B cell (primary cell): Measurements from ENCODE around the gene VPS25. TPM values are rescaled to one million over a fixed set of nuclear protein-coding genes. Genes with fewer than 3 reads are reported as not detected.

Source experiments
- ATAC-seq: fragments of 200-7000 bp; cut with Tn5 transposase; one replicate; pipeline ENCODE4 v1.10.0; 2021; ENCODE audit warnings: low read depth, mild to moderate bottlenecking, moderate number of reproducible peaks, moderate library complexity
- CTCF ChIA-PET: fragments of 350-600 bp; sonication (Branson Sonifier 250); formaldehyde crosslinking; loops from one replicate; lab custom pipeline; 2021; ENCODE audit warnings: antibody characterized with exemption, inconsistent platforms; lab: Charles Lee
- POLR2A ChIA-PET: fragments of 350-600 bp; sonication (Branson Sonifier 250); formaldehyde crosslinking; loops from one replicate; lab custom pipeline; 2021; ENCODE audit warnings: antibody characterized with exemption; lab: Charles Lee
- DNase-seq: peaks from one replicate; pipeline ENCODE4 v3.0.0; 2013
- H2AFZ ChIP-seq: 2 replicates; pipeline ENCODE4 v1.6.1; 2012; ENCODE audit warnings: mild to moderate bottlenecking, low read depth, low read length; ENCODE audit not compliant: insufficient read depth, poor library complexity, severe bottlenecking
- H3K27ac ChIP-seq, 2 donors: 1 replicate in 1 of 2; 2 replicates in 1 of 2; pipeline ENCODE4 v1.5.1; 2012 to 2013; ENCODE audit warnings: low read length in 2 of 2, mild to moderate bottlenecking in 2 of 2, moderate library complexity in 1 of 2
- H3K27me3 ChIP-seq, 4 experiments: fragments of 200-600 bp in 1 of 4; sonication (generic) in 1 of 4; replicated peaks in 1 of 4; 1 replicate in 2 of 4; 2 replicates in 2 of 4; pipeline versions ENCODE4 v1.6.1 to v1.7.0; 2013 to 2016; ENCODE audit warnings: low read length in 3 of 4, mild to moderate bottlenecking in 2 of 4, mixed read lengths in 1 of 4, moderate library complexity in 1 of 4; ENCODE audit not compliant: insufficient read depth in 4 of 4, control insufficient read depth in 3 of 4; ENCODE audit errors: control extremely low read depth in 1 of 4
- H3K36me3 ChIP-seq, 2 experiments: replicated peaks in 1 of 2; 1 replicate in 1 of 2; 2 replicates in 1 of 2; pipeline versions ENCODE4 v1.6.1 to v1.7.1; 2013; ENCODE audit warnings: low read length in 1 of 2; ENCODE audit not compliant: insufficient read depth in 2 of 2, control insufficient read depth in 1 of 2; ENCODE audit errors: control extremely low read depth in 1 of 2, extremely low read depth in 1 of 2
- H3K4me1 ChIP-seq, 2 donors: fragments of 200-600 bp in 1 of 2; sonication (generic) in 1 of 2; 1 replicate in 1 of 2; 2 replicates in 1 of 2; pipeline versions ENCODE4 v1.5.1 to v1.6.1; 2013 to 2017; ENCODE audit warnings: low read length in 2 of 2; ENCODE audit not compliant: control insufficient read depth in 2 of 2, insufficient read depth in 2 of 2
- H3K4me2 ChIP-seq: replicated peaks from 2 replicates; pipeline ENCODE3; 2012; ENCODE audit warnings: mild to moderate bottlenecking, low read depth, low read length; ENCODE audit not compliant: poor library complexity, severe bottlenecking
- H3K4me3 ChIP-seq, 5 experiments: fragments of 200-600 bp in 1 of 5; sonication (generic) in 1 of 5; 1 replicate in 3 of 5; 2 replicates in 2 of 5; pipeline versions ENCODE4 v1.5.1 to v1.7.0; 2011 to 2016; ENCODE audit warnings: low read length in 4 of 5, mild to moderate bottlenecking in 4 of 5, low read depth in 2 of 5, control low read depth in 1 of 5, moderate library complexity in 1 of 5; ENCODE audit not compliant: insufficient read depth in 1 of 5; ENCODE audit errors: control extremely low read depth in 1 of 5, extremely low read depth in 1 of 5
- H3K79me2 ChIP-seq: fragments of 200-600 bp; sonication (generic); one replicate; pipeline ENCODE4 v1.6.0; 2016; ENCODE audit warnings: low read length; ENCODE audit not compliant: control insufficient read depth, insufficient read depth
- H3K9ac ChIP-seq: fragments of 200-600 bp; sonication (generic); 2 replicates; pipeline ENCODE4 v1.6.1; 2017; ENCODE audit warnings: mild to moderate bottlenecking, low read length, moderate library complexity
- H3K9me3 ChIP-seq, 3 donors: one replicate each; pipeline versions ENCODE4 v1.6.1 to v1.7.1; 2013; ENCODE audit warnings: low read length in 2 of 3; ENCODE audit not compliant: control insufficient read depth in 2 of 3, insufficient read depth in 1 of 3; ENCODE audit errors: control extremely low read depth in 1 of 3
- H4K20me1 ChIP-seq: 2 replicates; pipeline ENCODE4 v1.6.0; 2012; ENCODE audit warnings: mild to moderate bottlenecking, low read length; ENCODE audit not compliant: insufficient read depth, control insufficient read depth, poor library complexity, severe bottlenecking
- H3K27ac Mint-ChIP-seq: one replicate; pipeline ENCODE4 v1.8.0; 2021; ENCODE audit warnings: mixed read lengths
- H3K27me3 Mint-ChIP-seq: one replicate; pipeline ENCODE4 v1.8.0; 2021; ENCODE audit warnings: mixed read lengths
- H3K4me1 Mint-ChIP-seq: one replicate; pipeline ENCODE4 v1.8.0; 2021; ENCODE audit warnings: mixed read lengths
- H3K4me3 Mint-ChIP-seq: one replicate; pipeline ENCODE4 v1.8.0; 2021; ENCODE audit warnings: mixed read lengths
- H3K9me3 Mint-ChIP-seq: one replicate; pipeline ENCODE4 v1.8.0; 2022; ENCODE audit warnings: mixed read lengths; ENCODE audit not compliant: insufficient read depth
- CTCF ChIP-seq: fragments of 200-600 bp; IDR thresholded peaks from one replicate; pipeline ENCODE4 v1.8.0; 2022; ENCODE audit warnings: antibody characterized with exemption, mild to moderate bottlenecking
- EZH2 ChIP-seq: IDR thresholded peaks from 2 replicates; pipeline ENCODE4 v1.6.1; 2012; ENCODE audit warnings: borderline replicate concordance, low read depth, mild to moderate bottlenecking, moderate library complexity, low read length; ENCODE audit not compliant: insufficient read depth, poor library complexity, severe bottlenecking
- WGBS: methylation state at CpG from one replicate; pipeline ENCODE4 v1.1.5; 2013; ENCODE audit warnings: missing lambda C conversion rate; ENCODE audit not compliant: insufficient coverage; 5-methylcytosine and 5-hydroxymethylcytosine counted together
- intact Hi-C: fragments of 100-400 bp; cut with micrococcal nuclease; formaldehyde crosslinking; loops from one replicate; pipeline ENCODE4 v1.10.0; 2022
- polyA plus RNA-seq: library from polyadenylated mRNA; depleted of rRNA; stranded (reverse); fragments of >200 nt; gene quantifications from 2 replicates; pipeline ENCODE4 v1.2.3, GENCODE V29; 2012
- total RNA-seq, 2 donors: library from RNA; stranded (reverse); fragments of 120-200 nt in 1 of 2; gene quantifications; 1 replicate in 1 of 2; 2 replicates in 1 of 2; pipeline versions ENCODE4 v1.2.3 to v1.2.4, GENCODE V29; 2013 to 2022

VPS25 gene
- total and polyA plus RNA-seq, 2 donors (not counting 1 experiment from before 2014, with no cell fraction given), result 38.7 to 40.5 TPM

DNA sequence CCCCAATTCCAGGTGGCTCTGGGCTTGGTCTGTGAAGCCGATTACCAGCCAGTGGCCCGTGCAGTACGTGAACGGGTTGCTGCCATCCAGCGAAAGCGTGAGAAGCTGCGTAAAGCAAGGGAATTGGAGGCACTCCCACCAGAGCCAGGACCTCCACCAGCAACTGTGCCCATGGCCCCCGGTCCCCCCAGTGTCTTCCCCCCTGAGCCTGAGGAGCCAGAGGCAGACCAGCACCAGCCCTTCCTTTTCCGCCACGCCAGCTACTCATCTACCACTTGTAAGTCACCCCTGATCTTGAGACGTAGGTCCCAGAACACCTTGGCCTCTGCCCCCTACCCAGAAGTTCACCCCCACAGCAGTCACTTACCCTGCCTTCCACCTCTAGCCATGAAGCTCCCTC, 14.0 kb downstream of the VPS25 start:
- intact Hi-C loops, result no loop called here
- peaks cover 14 to 22% of the 10 kb centered on the region in 2 donors for H3K4me1 ChIP-seq
- DNase-seq (no peak), ATAC-seq (no peak)
- H3K4me3 ChIP-seq, result no peak overlapping the region
- Mint-ChIP-seq H3K27me3 (peaks cover 62% of the 10 kb centered on the region), H3K4me1 (peaks cover 24% of the 10 kb centered on the region), H3K27ac (no peak overlapping the region), H3K9me3 (no peaks in the 10 kb centered on the region), H3K4me3 (no peak overlapping the region)
- H3K27ac ChIP-seq, result no peak overlapping the region
- no peaks in the 10 kb centered on the region for H4K20me1 ChIP-seq
- no peak overlapping the region for H3K9ac ChIP-seq
- CTCF ChIA-PET, result no interaction called here
- peaks cover 0 to 16% (median 0%) of the 10 kb centered on the region in 3 donors for H3K9me3 ChIP-seq
- 97% methylated on average over 11 of the region's 11 CpGs for WGBS
- POLR2A ChIA-PET, result interaction anchor here (1.1 to 1.4 kb wide), 2 partner anchors 14 to 29 kb away, joined by 3 read pairs; partner anchors contain the start of gene VPS25
- no peaks in the 10 kb centered on the region for H3K36me3 ChIP-seq
- no peak overlapping the region for H3K4me2 ChIP-seq
- no peak overlapping the region for H2AFZ ChIP-seq
- no peak for TF ChIP-seq CTCF
- TF ChIP-seq EZH2, result no peak
- peaks cover 0 to 60% (median 29%) of the 10 kb centered on the region in 4 experiments for H3K27me3 ChIP-seq
- H3K79me2 ChIP-seq, result no peaks in the 10 kb centered on the region

DNA sequence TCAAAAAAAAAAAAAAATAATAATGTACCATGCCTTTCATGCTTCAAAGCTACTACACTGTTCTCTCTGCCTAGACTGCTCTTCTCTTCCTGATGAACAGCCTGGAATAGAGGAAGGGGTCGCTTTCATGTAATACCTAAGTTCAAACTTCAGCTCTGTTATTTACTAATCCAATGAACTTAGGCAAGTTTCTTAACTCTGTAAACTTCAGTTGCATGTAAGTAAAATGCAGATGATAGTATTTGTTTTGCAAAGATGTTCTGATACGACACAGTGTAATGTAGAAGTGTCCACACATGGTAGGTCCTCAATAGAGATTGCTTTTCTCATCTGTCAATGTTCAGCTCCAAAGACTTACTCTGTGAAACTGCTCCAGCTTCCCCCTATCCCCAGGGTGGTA, 18.7 kb downstream of the VPS25 start:
- Mint-ChIP-seq H3K4me1 (peaks cover 9% of the 10 kb centered on the region), H3K4me3 (no peak overlapping the region), H3K27ac (no peak overlapping the region), H3K27me3 (peaks cover 22% of the 10 kb centered on the region), H3K9me3 (no peaks in the 10 kb centered on the region)
- DNase-seq (no peak), ATAC-seq (no peak)
- TF ChIP-seq EZH2 (no peak), CTCF (no peak)
- no peaks in the 10 kb centered on the region for H4K20me1 ChIP-seq
- peaks cover 0 to 14% (median under 1%) of the 10 kb centered on the region in 4 experiments for H3K27me3 ChIP-seq
- H3K27ac ChIP-seq, result no peak overlapping the region
- peaks cover 7% of the 10 kb centered on the region for H3K79me2 ChIP-seq
- H2AFZ ChIP-seq, result no peak overlapping the region
- no peak overlapping the region for H3K4me2 ChIP-seq
- no peaks in the 10 kb centered on the region for H3K9me3 ChIP-seq
- H3K9ac ChIP-seq, result no peak overlapping the region
- peaks cover 0 to 2% of the 10 kb centered on the region in 2 donors for H3K4me1 ChIP-seq
- no peak overlapping the region for H3K4me3 ChIP-seq
- ChIA-PET CTCF (interaction anchor here (0.6 to 1.0 kb wide), 2 partner anchors 32 to 79 kb away, joined by 3 to 5 read pairs; partner anchors contain the start of gene BECN1), POLR2A (no interaction called here)
- peaks cover 0 to 2% of the 10 kb centered on the region in 2 experiments for H3K36me3 ChIP-seq
- intact Hi-C loops, result no loop called here
- WGBS, result 80% methylated on average over 1 of the region's 2 CpGs
